Measurements from ENCODE around the gene PHYHIPL. TPM values are rescaled to one million over a fixed set of nuclear protein-coding genes. Genes with fewer than 3 reads are reported as not detected.
A peak's percentile ranks its signal among the peaks of the same experiment; 100 is the strongest.

The PHYHIPL gene
- total RNA-seq, 1 experiment from 2014 or later, result not detected

DNA sequence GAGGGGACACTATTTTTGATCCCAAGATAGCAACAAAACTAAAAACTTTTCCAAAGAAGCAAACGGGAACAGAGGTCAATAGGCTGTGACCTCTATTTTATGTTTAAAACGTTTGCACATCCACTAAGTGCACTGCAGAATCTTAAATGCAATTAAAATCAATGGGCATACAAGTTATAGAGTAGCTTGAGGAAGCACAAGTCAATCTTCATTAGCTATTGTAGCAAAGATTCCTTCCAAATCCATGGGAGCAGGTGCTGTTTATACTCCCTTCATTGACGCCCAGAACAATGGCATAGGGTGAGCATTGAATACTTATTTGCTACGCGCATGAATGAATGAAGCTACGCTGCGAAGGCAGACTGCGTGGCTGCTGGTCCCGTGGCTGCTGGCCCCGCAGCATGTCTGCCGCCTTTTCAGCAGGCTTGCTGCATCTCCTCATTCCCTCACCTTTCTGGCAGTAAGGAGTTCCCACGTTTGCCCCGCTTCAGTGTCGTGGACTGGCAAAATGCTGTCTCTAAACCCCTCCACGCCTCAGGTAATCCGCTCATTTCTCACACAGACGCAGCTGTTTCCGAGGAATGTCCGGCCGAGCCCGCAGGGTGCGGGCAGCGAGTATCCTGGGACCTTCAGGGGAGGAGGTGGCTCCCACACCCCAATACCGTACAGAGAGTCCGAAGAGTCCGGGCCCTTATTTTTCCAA is 754 bp upstream of the PHYHIPL start:
- Histone ChIP-seq H3K9me3 (ENCODE audit: low read length) (no peaks in the 10 kb centered on the region), H3K27ac (ENCODE audit: low read length) (no peak overlapping the region), H3K79me2 (ENCODE audit: low read length) (no peaks in the 10 kb centered on the region), H4K20me1 (ENCODE audit: low read length) (no peaks in the 10 kb centered on the region), H3K36me3 (ENCODE audit: low read depth, low read length) (no peaks in the 10 kb centered on the region), H3K4me1 (ENCODE audit: insufficient read depth, low read length) (no peaks in the 10 kb centered on the region), H3K9me2 (replicated peaks; ENCODE audit: low read length) (no peaks in the 10 kb centered on the region), H3K9ac (ENCODE audit: low read length) (no peak overlapping the region), H2AFZ (ENCODE audit: low read length) (no peak overlapping the region), H3K27me3 (ENCODE audit: low read length) (peaks cover 41% of the 10 kb centered on the region), H3F3A (ENCODE audit: low read length, unreplicated experiment) (no peaks in the 10 kb centered on the region), H3K4me2 (ENCODE audit: low read length) (no peak overlapping the region), H3K4me3 (ENCODE audit: low read length) (no peak overlapping the region)
- ChIA-PET POLR2A (ENCODE audit: unreplicated experiment) (no interaction called here), CTCF (no interaction called here)
- ATAC-seq (no peak), DNase-seq (no peak)
- TF ChIP-seq EZH2phosphoT487 (IDR thresholded peaks at IDR 0.05; ENCODE audit: borderline replicate concordance, low read length), result no peak
- peak; percentile 53 for TF ChIP-seq EZH2 (IDR thresholded peaks at IDR 0.05; ENCODE audit: low read length, unreplicated experiment)
- TF ChIP-seq, protein P1, sequence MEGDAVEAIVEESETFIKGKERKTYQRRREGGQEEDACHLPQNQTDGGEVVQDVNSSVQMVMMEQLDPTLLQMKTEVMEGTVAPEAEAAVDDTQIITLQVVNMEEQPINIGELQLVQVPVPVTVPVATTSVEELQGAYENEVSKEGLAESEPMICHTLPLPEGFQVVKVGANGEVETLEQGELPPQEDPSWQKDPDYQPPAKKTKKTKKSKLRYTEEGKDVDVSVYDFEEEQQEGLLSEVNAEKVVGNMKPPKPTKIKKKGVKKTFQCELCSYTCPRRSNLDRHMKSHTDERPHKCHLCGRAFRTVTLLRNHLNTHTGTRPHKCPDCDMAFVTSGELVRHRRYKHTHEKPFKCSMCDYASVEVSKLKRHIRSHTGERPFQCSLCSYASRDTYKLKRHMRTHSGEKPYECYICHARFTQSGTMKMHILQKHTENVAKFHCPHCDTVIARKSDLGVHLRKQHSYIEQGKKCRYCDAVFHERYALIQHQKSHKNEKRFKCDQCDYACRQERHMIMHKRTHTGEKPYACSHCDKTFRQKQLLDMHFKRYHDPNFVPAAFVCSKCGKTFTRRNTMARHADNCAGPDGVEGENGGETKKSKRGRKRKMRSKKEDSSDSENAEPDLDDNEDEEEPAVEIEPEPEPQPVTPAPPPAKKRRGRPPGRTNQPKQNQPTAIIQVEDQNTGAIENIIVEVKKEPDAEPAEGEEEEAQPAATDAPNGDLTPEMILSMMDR (conservative IDR thresholded peaks at IDR 0.05; ENCODE audit: low read depth, low read length), result no peak
- intact Hi-C loops (cut with micrococcal nuclease), result no loop called here
- no TSS peak for BruUV-seq (replicated peaks)

DNA sequence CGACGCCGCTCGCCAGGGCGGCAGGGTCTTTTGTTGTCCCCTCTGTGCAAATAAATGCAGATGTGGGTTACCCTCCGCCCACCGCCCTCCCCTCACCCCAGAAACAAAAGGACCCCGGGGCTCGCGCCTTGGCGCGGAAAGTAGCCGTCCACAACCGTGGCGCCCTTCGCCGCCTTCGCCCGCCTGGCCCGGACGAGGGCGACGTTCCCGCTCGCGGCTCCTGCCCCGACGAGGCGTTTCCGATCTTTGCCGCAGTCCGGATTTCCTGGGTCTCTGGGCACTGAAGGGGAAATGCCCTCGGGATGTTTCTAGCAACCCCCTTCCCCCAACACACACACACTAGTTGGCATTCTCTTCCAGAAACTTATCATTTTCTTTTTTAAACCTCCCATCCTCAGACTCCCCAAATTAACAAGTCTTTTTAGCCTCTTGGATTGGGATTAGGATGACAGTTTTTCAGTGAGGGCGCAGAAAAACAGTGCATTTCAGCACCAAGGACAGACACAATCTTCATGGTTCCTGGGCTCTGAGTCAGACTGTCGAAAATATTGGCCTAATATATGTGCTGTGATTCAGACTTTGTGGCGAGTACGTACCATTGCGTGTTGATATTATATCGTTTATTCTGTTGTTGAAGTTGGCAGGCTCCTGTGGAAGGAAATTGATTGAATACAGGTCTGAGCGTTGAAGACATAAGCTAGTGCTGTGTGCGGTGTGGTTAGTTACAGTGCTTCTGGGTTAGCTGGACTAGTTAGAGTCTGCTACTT is 771 bp downstream of the PHYHIPL start:
- Histone ChIP-seq H3K9ac (ENCODE audit: low read length) (no peak overlapping the region), H3K36me3 (ENCODE audit: low read depth, low read length) (no peaks in the 10 kb centered on the region), H3K27me3 (ENCODE audit: low read length) (peaks cover 41% of the 10 kb centered on the region), H3K9me3 (ENCODE audit: low read length) (no peaks in the 10 kb centered on the region), H3K4me3 (ENCODE audit: low read length) (no peak overlapping the region), H3F3A (ENCODE audit: low read length, unreplicated experiment) (no peaks in the 10 kb centered on the region), H3K9me2 (replicated peaks; ENCODE audit: low read length) (no peaks in the 10 kb centered on the region), H2AFZ (ENCODE audit: low read length) (no peak overlapping the region), H3K4me1 (ENCODE audit: insufficient read depth, low read length) (no peaks in the 10 kb centered on the region), H4K20me1 (ENCODE audit: low read length) (no peaks in the 10 kb centered on the region), H3K4me2 (ENCODE audit: low read length) (no peak overlapping the region), H3K27ac (ENCODE audit: low read length) (no peak overlapping the region), H3K79me2 (ENCODE audit: low read length) (no peaks in the 10 kb centered on the region)
- ChIA-PET CTCF (no interaction called here), POLR2A (ENCODE audit: unreplicated experiment) (no interaction called here)
- BruUV-seq (replicated peaks), result no TSS peak
- peak; percentile 76 for ATAC-seq
- peak; percentile 85 for DNase-seq
- TF ChIP-seq EZH2phosphoT487 (IDR thresholded peaks at IDR 0.05; ENCODE audit: borderline replicate concordance, low read length) (no peak; the same call in 1 of the 2 replicates), EZH2 (IDR thresholded peaks at IDR 0.05; ENCODE audit: low read length, unreplicated experiment) (no peak)
- TF ChIP-seq, protein P1 (conservative IDR thresholded peaks at IDR 0.05; ENCODE audit: low read depth, low read length), result no peak
- intact Hi-C loops (cut with micrococcal nuclease), result no loop called here

DNA sequence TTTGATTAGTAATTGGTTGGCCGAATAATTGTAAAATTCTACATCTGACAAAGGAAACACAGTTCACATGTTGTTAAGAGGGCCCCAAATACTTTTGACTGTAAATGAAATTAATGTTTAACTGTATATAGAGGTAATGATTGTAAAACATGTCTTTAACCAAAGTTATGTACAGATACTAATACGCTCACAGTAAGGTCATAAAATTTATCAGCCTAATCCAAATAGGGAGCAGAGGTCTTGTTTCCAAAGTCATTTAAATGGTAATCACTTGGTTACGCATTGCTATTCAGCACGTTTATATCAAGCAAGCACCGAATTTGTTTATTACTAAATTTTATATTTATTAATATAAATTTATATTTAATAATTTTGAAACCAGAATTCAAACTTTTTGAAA is 1.4 kb downstream of the PHYHIPL start:
- Histone ChIP-seq H3K27ac (ENCODE audit: low read length) (no peak overlapping the region), H3K79me2 (ENCODE audit: low read length) (no peaks in the 10 kb centered on the region), H3K27me3 (ENCODE audit: low read length) (peaks cover 37% of the 10 kb centered on the region), H3K4me2 (ENCODE audit: low read length) (no peak overlapping the region), H3K4me1 (ENCODE audit: insufficient read depth, low read length) (no peaks in the 10 kb centered on the region), H3K9me2 (replicated peaks; ENCODE audit: low read length) (no peaks in the 10 kb centered on the region), H3F3A (ENCODE audit: low read length, unreplicated experiment) (no peaks in the 10 kb centered on the region), H4K20me1 (ENCODE audit: low read length) (no peaks in the 10 kb centered on the region), H2AFZ (ENCODE audit: low read length) (no peak overlapping the region), H3K36me3 (ENCODE audit: low read depth, low read length) (no peaks in the 10 kb centered on the region), H3K9ac (ENCODE audit: low read length) (no peak overlapping the region), H3K4me3 (ENCODE audit: low read length) (no peak overlapping the region), H3K9me3 (ENCODE audit: low read length) (no peaks in the 10 kb centered on the region)
- intact Hi-C loops (cut with micrococcal nuclease), result no loop called here
- ChIA-PET CTCF (interaction anchor here (0.5 kb wide), 1 partner anchor 200 kb away, joined by 5 read pairs; no protein-coding TSS in a partner anchor), POLR2A (ENCODE audit: unreplicated experiment) (no interaction called here)
- ATAC-seq (no peak), DNase-seq (no peak)
- no TSS peak for BruUV-seq (replicated peaks)
- TF ChIP-seq EZH2 (IDR thresholded peaks at IDR 0.05; ENCODE audit: low read length, unreplicated experiment) (no peak), EZH2phosphoT487 (IDR thresholded peaks at IDR 0.05; ENCODE audit: borderline replicate concordance, low read length) (no peak)
- TF ChIP-seq, protein P1 (conservative IDR thresholded peaks at IDR 0.05; ENCODE audit: low read depth, low read length), result no peak

Data from PC-3 (cell line).